Measurements from ENCODE around the gene RNF113A. TPM values are rescaled to one million over a fixed set of nuclear protein-coding genes. Genes with fewer than 3 reads are reported as not detected.

Gene RNF113A
- total and polyA plus RNA-seq, 2 experiments from 2014 or later: 17.2 to 20.7 TPM

Other genes starting within 250 kb of the RNF113A start
- gene SEPTIN6, start 178.6 kb downstream of the RNF113A start, total RNA-seq (2014; rRNA removed; shearing (Covaris generic)): 22.2 and 23.8 TPM in 2 replicates
- gene SEPTIN6, start 178.6 kb downstream of the RNF113A start, polyA plus RNA-seq (2016; fragmentation: Nextera tagmentation; extraction: Ambion mirVana): 20.6 and 23.9 TPM in 2 replicates
- gene SOWAHD, start 113.1 kb downstream of the RNF113A start, total RNA-seq (2014; rRNA removed; shearing (Covaris generic)): 0.22 TPM in 1 of 2 replicates, not detected in the other
- 0.41 TPM in 1 of 2 replicates, not detected in the other for gene SOWAHD, start 113.1 kb downstream of the RNF113A start, polyA plus RNA-seq (2016; fragmentation: Nextera tagmentation; extraction: Ambion mirVana)
- 3,406 and 4,073 TPM in 2 replicates for gene RPL39, start 80.1 kb downstream of the RNF113A start, total RNA-seq (2014; rRNA removed; shearing (Covaris generic))
- gene RPL39, start 80.1 kb downstream of the RNF113A start, polyA plus RNA-seq (2016; fragmentation: Nextera tagmentation; extraction: Ambion mirVana): 1,028 and 1,060 TPM in 2 replicates
- gene UPF3B, start 18.8 kb downstream of the RNF113A start, total RNA-seq (2014; rRNA removed; shearing (Covaris generic)): 3.1 and 3.3 TPM in 2 replicates
- 6.0 and 6.7 TPM in 2 replicates for gene UPF3B, start 18.8 kb downstream of the RNF113A start, polyA plus RNA-seq (2016; fragmentation: Nextera tagmentation; extraction: Ambion mirVana)
- 34.8 and 46.4 TPM in 2 replicates for gene NDUFA1, start 99 bp upstream of the RNF113A start, total RNA-seq (2014; rRNA removed; shearing (Covaris generic))
- gene NDUFA1, start 99 bp upstream of the RNF113A start, polyA plus RNA-seq (2016; fragmentation: Nextera tagmentation; extraction: Ambion mirVana): 260 and 264 TPM in 2 replicates
- gene AKAP14, start 24.2 kb upstream of the RNF113A start, total RNA-seq (2014; rRNA removed; shearing (Covaris generic)): not detected in 2 replicates
- gene AKAP14, start 24.2 kb upstream of the RNF113A start, polyA plus RNA-seq (2016; fragmentation: Nextera tagmentation; extraction: Ambion mirVana): not detected in 2 replicates
- gene NKAP, start 72.0 kb upstream of the RNF113A start, total RNA-seq (2014; rRNA removed; shearing (Covaris generic)): 1.3 and 3.1 TPM in 2 replicates
- 3.7 and 4.0 TPM in 2 replicates for gene NKAP, start 72.0 kb upstream of the RNF113A start, polyA plus RNA-seq (2016; fragmentation: Nextera tagmentation; extraction: Ambion mirVana)
- not detected in 2 replicates for gene RHOXF2B, start 206.0 kb upstream of the RNF113A start, total RNA-seq (2014; rRNA removed; shearing (Covaris generic))
- not detected in 2 replicates for gene RHOXF2B, start 206.0 kb upstream of the RNF113A start, polyA plus RNA-seq (2016; fragmentation: Nextera tagmentation; extraction: Ambion mirVana)
- gene RHOXF1, start 244.2 kb upstream of the RNF113A start, total RNA-seq (2014; rRNA removed; shearing (Covaris generic)): not detected in 2 replicates
- not detected in 2 replicates for gene RHOXF1, start 244.2 kb upstream of the RNF113A start, polyA plus RNA-seq (2016; fragmentation: Nextera tagmentation; extraction: Ambion mirVana)